ENCODE data around the gene FNDC10. TPM values are rescaled to one million over a fixed set of nuclear protein-coding genes. Genes with fewer than 3 reads are reported as not detected.

The FNDC10 gene
- total and polyA plus RNA-seq, 12 donors, result 2.0 to 73.6 (median 36.7) TPM

DNA sequence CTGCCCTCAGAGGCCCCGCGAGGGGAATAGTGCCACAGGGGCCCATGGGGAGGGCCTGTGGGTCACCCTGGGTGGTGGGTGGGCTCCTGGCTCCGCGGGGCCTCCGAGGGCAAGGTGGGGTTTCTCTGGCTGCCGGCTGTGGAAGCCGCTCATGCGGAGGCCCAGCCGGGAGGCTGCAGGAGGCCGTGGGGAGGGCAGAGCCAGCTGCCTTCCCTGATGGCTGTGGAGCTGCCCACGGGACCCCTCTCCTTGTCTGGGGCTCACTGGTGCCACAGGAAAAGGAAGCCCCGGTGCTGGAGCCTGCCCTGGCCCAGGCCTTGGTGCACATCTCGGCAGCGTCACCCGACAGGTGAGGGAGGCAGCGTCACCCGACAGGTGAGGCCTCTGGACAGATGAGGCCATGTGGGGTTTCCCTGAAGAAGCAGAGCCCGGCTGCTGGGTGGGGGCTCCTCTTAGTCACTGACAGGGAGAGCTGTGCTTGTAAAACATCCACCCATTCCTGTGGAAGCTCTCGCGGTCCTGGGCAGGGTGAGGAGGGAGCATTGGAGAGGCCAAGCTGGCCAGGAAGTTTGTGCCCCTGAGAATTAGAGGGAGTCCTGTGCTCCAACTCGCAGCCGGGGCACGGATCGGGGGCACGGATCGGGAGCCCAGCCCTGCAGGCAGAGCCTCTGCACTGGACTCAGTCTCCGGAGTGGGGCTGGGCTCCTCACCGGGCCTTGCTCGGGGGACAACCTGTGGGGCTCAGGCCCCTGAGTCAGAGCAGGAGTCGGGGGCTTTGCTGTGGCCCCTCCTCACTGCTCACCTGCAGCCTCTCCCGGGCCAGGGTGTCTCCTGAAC, 21.5 kb upstream of the FNDC10 start:
- no peak for DNase-seq
- 87 to 91% (median 89%) methylated on average over 11 to 31 of the region's 31 CpGs for WGBS, 4 donors
- peaks cover 7 to 11% of the 10 kb centered on the region in 2 donors for H3K4me1 ChIP-seq (replicated peaks in 1 of 2)

DNA sequence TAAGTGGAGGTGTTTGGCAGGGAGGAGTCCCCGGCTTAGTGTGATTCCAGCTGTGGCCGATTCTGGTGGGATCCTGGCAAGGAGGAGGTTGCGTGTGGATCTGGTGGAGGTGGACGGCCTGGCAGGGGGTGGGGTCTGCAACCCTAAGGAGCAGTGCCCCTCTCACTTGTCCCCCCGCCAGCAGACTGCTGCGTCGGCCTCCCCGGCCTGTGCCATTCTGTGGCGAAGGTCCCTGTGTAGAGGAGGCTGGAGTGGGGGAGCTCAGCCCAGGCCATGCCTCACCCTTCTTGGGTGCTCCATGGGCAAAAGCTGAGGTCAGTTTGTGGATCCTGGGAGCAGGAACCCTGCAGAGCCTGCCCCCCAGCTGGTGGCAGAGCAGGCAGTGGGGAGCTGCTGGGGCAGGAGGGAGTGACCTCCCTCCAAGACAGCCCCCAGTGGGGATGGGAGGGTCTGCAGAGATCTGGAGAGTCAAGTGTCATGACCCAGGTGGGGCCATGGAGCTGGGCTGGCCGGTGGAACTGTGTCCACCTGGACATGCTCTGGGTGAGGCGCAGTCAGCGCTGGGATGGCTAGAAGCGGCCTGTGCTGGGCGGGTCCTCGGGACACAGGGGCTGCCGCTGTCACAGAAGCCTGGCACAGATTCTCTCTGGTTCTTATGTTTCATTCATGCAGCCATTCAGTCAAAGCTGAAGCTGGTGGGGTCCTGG, 20.7 kb upstream of the FNDC10 start:
- H3K4me1 ChIP-seq (replicated peaks in 1 of 2), result peaks cover 8 to 13% of the 10 kb centered on the region in 2 donors
- H3K4me3 ChIP-seq, result no peak overlapping the region
- intact Hi-C loops (cut with DNase I), result no loop called here
- H3K9me3 ChIP-seq (replicated peaks in 1 of 3), result no peaks in the 10 kb centered on the region
- H3K36me3 ChIP-seq (replicated peaks in 1 of 2), result peaks cover 0 to 8% of the 10 kb centered on the region in 2 donors
- 87 to 95% (median 89%) methylated on average over 9 to 16 of the region's 16 CpGs for WGBS, 4 donors
- H3K27ac ChIP-seq, result no peak overlapping the region
- no peak for DNase-seq
- no peaks in the 10 kb centered on the region for H3K27me3 ChIP-seq
- TF ChIP-seq, protein P1, sequence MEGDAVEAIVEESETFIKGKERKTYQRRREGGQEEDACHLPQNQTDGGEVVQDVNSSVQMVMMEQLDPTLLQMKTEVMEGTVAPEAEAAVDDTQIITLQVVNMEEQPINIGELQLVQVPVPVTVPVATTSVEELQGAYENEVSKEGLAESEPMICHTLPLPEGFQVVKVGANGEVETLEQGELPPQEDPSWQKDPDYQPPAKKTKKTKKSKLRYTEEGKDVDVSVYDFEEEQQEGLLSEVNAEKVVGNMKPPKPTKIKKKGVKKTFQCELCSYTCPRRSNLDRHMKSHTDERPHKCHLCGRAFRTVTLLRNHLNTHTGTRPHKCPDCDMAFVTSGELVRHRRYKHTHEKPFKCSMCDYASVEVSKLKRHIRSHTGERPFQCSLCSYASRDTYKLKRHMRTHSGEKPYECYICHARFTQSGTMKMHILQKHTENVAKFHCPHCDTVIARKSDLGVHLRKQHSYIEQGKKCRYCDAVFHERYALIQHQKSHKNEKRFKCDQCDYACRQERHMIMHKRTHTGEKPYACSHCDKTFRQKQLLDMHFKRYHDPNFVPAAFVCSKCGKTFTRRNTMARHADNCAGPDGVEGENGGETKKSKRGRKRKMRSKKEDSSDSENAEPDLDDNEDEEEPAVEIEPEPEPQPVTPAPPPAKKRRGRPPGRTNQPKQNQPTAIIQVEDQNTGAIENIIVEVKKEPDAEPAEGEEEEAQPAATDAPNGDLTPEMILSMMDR (IDR thresholded peaks at IDR 0.05), result no peak
- TF ChIP-seq POLR2A (IDR thresholded peaks at IDR 0.05), result no peak

More for the DNA sequence above, 21.5 kb upstream of the FNDC10 start:
- H3K9me3 ChIP-seq (replicated peaks in 1 of 3), result no peaks in the 10 kb centered on the region
- no peak for TF ChIP-seq POLR2A (IDR thresholded peaks at IDR 0.05)
- TF ChIP-seq, protein P1 (IDR thresholded peaks at IDR 0.05), result no peak
- H3K27ac ChIP-seq, result no peak overlapping the region
- H3K27me3 ChIP-seq, result no peaks in the 10 kb centered on the region
- H3K4me3 ChIP-seq, result no peak overlapping the region
- peaks cover 0 to 8% of the 10 kb centered on the region in 2 donors for H3K36me3 ChIP-seq (replicated peaks in 1 of 2)
- intact Hi-C loops (cut with DNase I), result no loop called here

DNA sequence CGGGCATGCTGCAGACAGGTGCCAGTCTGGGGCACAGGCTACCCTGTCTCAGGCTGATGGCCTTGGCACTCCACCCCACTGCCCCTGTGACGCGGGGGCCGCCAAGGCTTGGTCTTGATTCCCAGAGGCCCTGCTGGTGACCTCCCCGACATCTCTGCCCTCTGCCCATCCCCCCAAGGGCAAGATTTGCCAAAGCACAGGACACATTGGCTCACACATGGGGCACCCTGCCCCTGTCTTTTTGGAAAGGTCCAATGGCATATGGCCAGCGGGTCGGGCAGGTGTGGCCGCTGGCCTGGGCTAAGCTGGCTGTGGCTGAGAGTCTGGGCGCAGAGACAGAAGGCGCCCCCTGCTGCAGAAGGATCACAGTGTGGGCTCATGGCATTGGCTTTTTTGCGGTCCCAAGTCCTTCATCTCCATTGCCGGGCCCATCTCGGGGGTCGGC, 20.0 kb upstream of the FNDC10 start:
- Histone ChIP-seq H3K36me3 (replicated peaks in 1 of 2) (peaks cover 0 to 8% of the 10 kb centered on the region in 2 donors), H3K27ac (no peak overlapping the region), H3K4me1 (replicated peaks in 1 of 2) (peaks cover 8 to 13% of the 10 kb centered on the region in 2 donors), H3K27me3 (no peaks in the 10 kb centered on the region), H3K4me3 (no peak overlapping the region), H3K9me3 (replicated peaks in 1 of 3) (no peaks in the 10 kb centered on the region)
- intact Hi-C loops (cut with DNase I), result no loop called here
- WGBS, 4 donors, result 57 to 80% (median 73%) methylated on average over 2 to 14 of the region's 14 CpGs
- DNase-seq, result no peak
- TF ChIP-seq POLR2A (IDR thresholded peaks at IDR 0.05), result no peak
- TF ChIP-seq, protein P1 (IDR thresholded peaks at IDR 0.05), result peak in 1 of 6 experiments; percentile 19

DNA sequence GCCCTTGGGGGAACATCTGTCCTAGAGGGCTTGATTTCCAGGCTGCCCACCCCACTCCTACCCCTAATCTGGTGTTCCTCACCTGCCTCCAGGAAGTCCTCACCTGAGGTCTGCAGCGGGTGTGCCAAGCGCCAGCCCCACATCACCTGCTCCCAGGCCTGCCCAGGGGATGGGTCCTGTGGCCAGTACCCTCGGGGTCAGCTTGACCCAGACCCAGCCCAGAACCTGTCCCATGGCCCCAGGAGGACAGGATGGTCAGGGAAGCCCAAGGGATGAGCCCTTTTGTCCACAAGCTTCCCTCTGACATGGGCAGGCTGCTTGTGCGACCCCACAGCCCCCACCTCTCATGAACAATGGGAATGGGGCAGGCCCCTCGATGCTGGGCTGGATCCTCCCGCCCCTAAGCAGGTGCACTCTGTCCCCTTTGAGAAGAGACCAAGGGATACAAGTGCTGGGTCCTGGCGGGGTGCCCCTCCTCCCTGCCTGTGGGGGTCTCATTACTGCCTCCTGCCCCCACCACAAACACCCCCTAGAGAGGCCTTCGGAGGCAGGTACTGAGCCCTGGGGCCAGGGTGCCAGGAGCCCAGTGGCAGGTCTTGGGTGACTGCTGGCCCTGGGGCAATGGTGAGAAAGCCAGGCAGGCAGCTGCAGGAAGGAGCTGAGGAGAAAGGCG, 18.6 kb upstream of the FNDC10 start:
- TF ChIP-seq, protein P1 (IDR thresholded peaks at IDR 0.05), result no peak
- no peak for TF ChIP-seq POLR2A (IDR thresholded peaks at IDR 0.05)
- intact Hi-C loops (cut with DNase I), result no loop called here
- DNase-seq, result no peak
- Histone ChIP-seq H3K9me3 (replicated peaks in 1 of 3) (no peaks in the 10 kb centered on the region), H3K4me1 (replicated peaks in 1 of 2) (peaks cover 20 to 27% of the 10 kb centered on the region in 2 donors), H3K27ac (no peak overlapping the region), H3K4me3 (no peak overlapping the region), H3K36me3 (replicated peaks in 1 of 2) (peaks cover 0 to 8% of the 10 kb centered on the region in 2 donors), H3K27me3 (no peaks in the 10 kb centered on the region)
- WGBS, 4 donors, result 86 to 96% (median 93%) methylated on average over 2 to 9 of the region's 9 CpGs

Measured in adrenal gland (tissue), 12 donors.